GM18870 (cell line): Measurements from ENCODE around the gene MTHFD2.
"Not testable (repeated sequence)": the region's sequence is repeated elsewhere in the genome, so short reads cannot be mapped to it uniquely, and the experiment has no call there.

Experiments
- ATAC-seq: cut with Tn5 transposase; IDR thresholded peaks from one replicate; pipeline ENCODE4 v1.9.1; 2021; ENCODE audit warnings: moderate library complexity; ENCODE audit not compliant: unreplicated experiment

The MTHFD2 gene

GRCh38 chr2:74197049-74197448, 1.4 kb upstream of the MTHFD2 start:
- ATAC-seq = no peak

- ATAC-seq = no peak
Measured at GRCh38 chr2:74198023-74198460, 373 bp upstream of the MTHFD2 start.

GRCh38 chr2:74199275-74199701, 873 bp downstream of the MTHFD2 start:
- ATAC-seq = no peak

GRCh38 chr2:74199871-74200305, 1.5 kb downstream of the MTHFD2 start:
- no peak for ATAC-seq

GRCh38 chr2:74201196-74201595, 2.8 kb downstream of the MTHFD2 start:
- no peak for ATAC-seq

- ATAC-seq = no peak
Measured at GRCh38 chr2:74201596-74201995, 3.2 kb downstream of the MTHFD2 start.

- no peak for ATAC-seq
Measured at GRCh38 chr2:74204436-74204835, 6.0 kb downstream of the MTHFD2 start.

GRCh38 chr2:74205113-74205512, 6.7 kb downstream of the MTHFD2 start:
- ATAC-seq = no peak

GRCh38 chr2:74205596-74205995, 7.2 kb downstream of the MTHFD2 start:
- no peak for ATAC-seq

GRCh38 chr2:74206180-74206688, 7.8 kb downstream of the MTHFD2 start:
- ATAC-seq = peak; percentile 61

GRCh38 chr2:74212702-74213410, 14.4 kb downstream of the MTHFD2 start:
- no peak for ATAC-seq

- not testable (repeated sequence) for ATAC-seq
Measured at GRCh38 chr2:74215771-74216170, 17.4 kb downstream of the MTHFD2 start.

GRCh38 chr2:74216642-74217041, 18.2 kb downstream of the MTHFD2 start:
- ATAC-seq = no peak

GRCh38 chr2:74219846-74220486, 21.6 kb downstream of the MTHFD2 start:
- ATAC-seq = no peak

GRCh38 chr2:74221091-74221490, 22.7 kb downstream of the MTHFD2 start:
- no peak for ATAC-seq

- no peak for ATAC-seq
Measured at GRCh38 chr2:74221604-74222299, 23.3 kb downstream of the MTHFD2 start.

GRCh38 chr2:74222300-74222650, 23.9 kb downstream of the MTHFD2 start:
- ATAC-seq = no peak

GRCh38 chr2:74223941-74224770, 25.7 kb downstream of the MTHFD2 start:
- ATAC-seq = no peak

- ATAC-seq = no peak
Measured at GRCh38 chr2:74225698-74226459, 27.5 kb downstream of the MTHFD2 start.

- no peak for ATAC-seq
Measured at GRCh38 chr2:74226648-74227213, 28.3 kb downstream of the MTHFD2 start.
